Transverse colon (tissue), 4 donors: ENCODE measurements around the gene ESRRG.

Source experiments
- EP300 ChIP-seq: sonication (generic); formaldehyde crosslinking; IDR thresholded peaks from one replicate; pipeline ENCODE4 v1.6.1; 2017; ENCODE audit warnings: antibody characterized with exemption, low read depth
- POLR2A ChIP-seq: fragments of 450-650 bp; IDR thresholded peaks from one replicate; pipeline ENCODE4 v1.6.1; 2016; ENCODE audit warnings: antibody characterized with exemption, mild to moderate bottlenecking, moderate library complexity
- POLR2AphosphoS5 ChIP-seq, 3 donors: sonication (generic); formaldehyde crosslinking; IDR thresholded peaks; one replicate each; pipeline ENCODE4 v1.6.1; 2016; ENCODE audit warnings: antibody characterized with exemption in 3 of 3
- TF ChIP-seq, protein P1 (sequence below), 5 experiments: fragments of 200-600 bp in 3 of 5; fragments of 450-650 bp in 2 of 5; sonication (generic) in 3 of 5; IDR thresholded peaks; 1 replicate in 2 of 5; 2 replicates in 3 of 5; pipeline ENCODE4 v1.5.1; 2016 to 2017; ENCODE audit warnings: antibody characterized with exemption in 5 of 5, inconsistent platforms in 3 of 5, mild to moderate bottlenecking in 2 of 5, moderate library complexity in 1 of 5

DNA sequence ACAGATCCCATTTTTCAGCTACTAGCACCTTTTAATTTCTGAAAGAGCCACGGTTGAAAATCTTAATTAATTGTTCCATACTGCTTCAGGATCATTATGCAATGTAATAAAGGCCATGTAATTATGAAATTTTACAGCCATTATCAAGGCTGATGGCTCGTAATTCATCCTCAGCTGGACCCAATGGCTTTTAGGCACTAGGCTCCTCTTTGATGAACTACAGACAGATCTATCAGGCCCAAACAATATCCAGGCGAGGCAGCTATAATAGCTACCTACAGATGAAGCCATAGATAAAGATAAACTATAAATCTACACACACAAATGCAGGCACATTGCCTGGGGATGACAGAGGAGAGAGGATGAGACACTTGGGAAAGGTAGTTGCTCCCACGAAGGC is 189.5 kb downstream of the ESRRG start:
- TF ChIP-seq, protein P1, sequence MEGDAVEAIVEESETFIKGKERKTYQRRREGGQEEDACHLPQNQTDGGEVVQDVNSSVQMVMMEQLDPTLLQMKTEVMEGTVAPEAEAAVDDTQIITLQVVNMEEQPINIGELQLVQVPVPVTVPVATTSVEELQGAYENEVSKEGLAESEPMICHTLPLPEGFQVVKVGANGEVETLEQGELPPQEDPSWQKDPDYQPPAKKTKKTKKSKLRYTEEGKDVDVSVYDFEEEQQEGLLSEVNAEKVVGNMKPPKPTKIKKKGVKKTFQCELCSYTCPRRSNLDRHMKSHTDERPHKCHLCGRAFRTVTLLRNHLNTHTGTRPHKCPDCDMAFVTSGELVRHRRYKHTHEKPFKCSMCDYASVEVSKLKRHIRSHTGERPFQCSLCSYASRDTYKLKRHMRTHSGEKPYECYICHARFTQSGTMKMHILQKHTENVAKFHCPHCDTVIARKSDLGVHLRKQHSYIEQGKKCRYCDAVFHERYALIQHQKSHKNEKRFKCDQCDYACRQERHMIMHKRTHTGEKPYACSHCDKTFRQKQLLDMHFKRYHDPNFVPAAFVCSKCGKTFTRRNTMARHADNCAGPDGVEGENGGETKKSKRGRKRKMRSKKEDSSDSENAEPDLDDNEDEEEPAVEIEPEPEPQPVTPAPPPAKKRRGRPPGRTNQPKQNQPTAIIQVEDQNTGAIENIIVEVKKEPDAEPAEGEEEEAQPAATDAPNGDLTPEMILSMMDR (IDR thresholded peaks at IDR 0.05), result no peak
- TF ChIP-seq POLR2A (no peak), POLR2AphosphoS5 (IDR thresholded peaks at IDR 0.05) (no peak), EP300 (no peak)
